SU-DHL-6 (cell line): ENCODE data around the gene NPFFR1.

ENCODE experiments used
- EZH2phosphoT487 ChIP-seq: fragments of 200-600 bp; sonication (generic), shearing (Covaris generic); conservative IDR thresholded peaks from 2 replicates; pipeline ENCODE4 v1.6.1; 2018; ENCODE audit warnings: mild to moderate bottlenecking, antibody characterized with exemption, low read length, moderate library complexity, mixed read lengths
- TF ChIP-seq, protein P1 (sequence below): fragments of 200-600 bp; sonication (generic); IDR thresholded peaks from one replicate; pipeline ENCODE4 v1.5.1; 2017; ENCODE audit warnings: antibody characterized with exemption, mild to moderate bottlenecking, low read length, moderate library complexity; ENCODE audit not compliant: insufficient read depth, poor library complexity, severe bottlenecking

- TF ChIP-seq, protein P1, sequence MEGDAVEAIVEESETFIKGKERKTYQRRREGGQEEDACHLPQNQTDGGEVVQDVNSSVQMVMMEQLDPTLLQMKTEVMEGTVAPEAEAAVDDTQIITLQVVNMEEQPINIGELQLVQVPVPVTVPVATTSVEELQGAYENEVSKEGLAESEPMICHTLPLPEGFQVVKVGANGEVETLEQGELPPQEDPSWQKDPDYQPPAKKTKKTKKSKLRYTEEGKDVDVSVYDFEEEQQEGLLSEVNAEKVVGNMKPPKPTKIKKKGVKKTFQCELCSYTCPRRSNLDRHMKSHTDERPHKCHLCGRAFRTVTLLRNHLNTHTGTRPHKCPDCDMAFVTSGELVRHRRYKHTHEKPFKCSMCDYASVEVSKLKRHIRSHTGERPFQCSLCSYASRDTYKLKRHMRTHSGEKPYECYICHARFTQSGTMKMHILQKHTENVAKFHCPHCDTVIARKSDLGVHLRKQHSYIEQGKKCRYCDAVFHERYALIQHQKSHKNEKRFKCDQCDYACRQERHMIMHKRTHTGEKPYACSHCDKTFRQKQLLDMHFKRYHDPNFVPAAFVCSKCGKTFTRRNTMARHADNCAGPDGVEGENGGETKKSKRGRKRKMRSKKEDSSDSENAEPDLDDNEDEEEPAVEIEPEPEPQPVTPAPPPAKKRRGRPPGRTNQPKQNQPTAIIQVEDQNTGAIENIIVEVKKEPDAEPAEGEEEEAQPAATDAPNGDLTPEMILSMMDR, result no peak
- no peak for TF ChIP-seq EZH2phosphoT487
Observed at GRCh38 chr10:70311698-70312097, 27.9 kb upstream of the NPFFR1 start.
